Hepatocyte (in vitro differentiated cells): ENCODE results near the gene PDGFD. TPM values are rescaled to one million over a fixed set of nuclear protein-coding genes. Genes with fewer than 3 reads are reported as not detected.

Experiments used
- DNase-seq: peaks from one replicate; pipeline ENCODE4 v3.0.0-alpha.2; 2016; ENCODE audit warnings: low spot score
- H2AFZ ChIP-seq: fragments of 200-600 bp; sonication (generic); 2 replicates; pipeline ENCODE4 v1.6.0; 2016; ENCODE audit warnings: antibody characterized with exemption, mild to moderate bottlenecking
- H3K27ac ChIP-seq: fragments of 200-600 bp; sonication (generic); 2 replicates; pipeline ENCODE4 v1.5.1; 2016; ENCODE audit warnings: mild to moderate bottlenecking
- H3K27me3 ChIP-seq: fragments of 200-600 bp; sonication (generic); 2 replicates; pipeline ENCODE4 v1.6.1; 2016
- H3K36me3 ChIP-seq: fragments of 200-600 bp; sonication (generic); replicated peaks from 2 replicates; pipeline ENCODE4 v1.5.1; 2016; ENCODE audit warnings: low read depth; ENCODE audit not compliant: insufficient read depth
- H3K4me1 ChIP-seq: fragments of 200-600 bp; sonication (generic); 2 replicates; pipeline ENCODE4 v1.5.1; 2016; ENCODE audit warnings: mild to moderate bottlenecking, moderate library complexity; ENCODE audit not compliant: insufficient read depth
- H3K4me2 ChIP-seq: fragments of 200-600 bp; sonication (generic); 2 replicates; pipeline ENCODE4 v1.6.0; 2016
- H3K4me3 ChIP-seq: fragments of 200-600 bp; sonication (generic); 2 replicates; pipeline ENCODE4 v1.5.1; 2016; ENCODE audit warnings: mild to moderate bottlenecking
- H3K79me2 ChIP-seq: fragments of 200-600 bp; sonication (generic); 2 replicates; pipeline ENCODE4 v1.6.0; 2017; ENCODE audit warnings: mild to moderate bottlenecking
- H3K9me2 ChIP-seq: fragments of 200-600 bp; sonication (generic); replicated peaks from 2 replicates; pipeline ENCODE4 v1.6.0; 2017; ENCODE audit warnings: mild to moderate bottlenecking; ENCODE audit not compliant: insufficient read depth
- H3K9me3 ChIP-seq: fragments of 200-600 bp; sonication (generic); 2 replicates; pipeline ENCODE4 v1.5.1; 2016; ENCODE audit warnings: low read depth, mild to moderate bottlenecking
- H4K20me1 ChIP-seq: fragments of 200-600 bp; sonication (generic); 2 replicates; pipeline ENCODE4 v1.6.0; 2016; ENCODE audit warnings: mild to moderate bottlenecking; ENCODE audit not compliant: insufficient read depth, poor library complexity, severe bottlenecking
- EZH2 ChIP-seq: fragments of 200-600 bp; sonication (generic); IDR thresholded peaks from 2 replicates; pipeline ENCODE4 v1.6.1; 2016; ENCODE audit warnings: antibody characterized with exemption, mild to moderate bottlenecking, borderline replicate concordance
- EZH2phosphoT487 ChIP-seq: fragments of 200-600 bp; sonication (generic); IDR thresholded peaks from one replicate; pipeline ENCODE4 v1.6.1; 2018; ENCODE audit warnings: antibody characterized with exemption, mild to moderate bottlenecking, low read depth, moderate library complexity; ENCODE audit not compliant: unreplicated experiment, severe bottlenecking
- WGBS: methylation state at CpG from one replicate; pipeline ENCODE4 v1.1.6; 2016; ENCODE audit warnings: low lambda C conversion rate; ENCODE audit errors: missing lambda C conversion rate; 5-methylcytosine and 5-hydroxymethylcytosine counted together
- polyA plus RNA-seq: library from polyadenylated mRNA; unstranded; fragments of >200 nt; fragmentation: Nextera tagmentation; extraction: Ambion mirVana; gene quantifications from 2 replicates; pipeline ENCODE4 v1.2.1, GENCODE V29; 2016
- total RNA-seq: library from RNA; depleted of rRNA; stranded (reverse); fragments of >200 nt; gene quantifications from 2 replicates; pipeline ENCODE4 v1.2.3, GENCODE V29; 2014
- TF ChIP-seq, protein P1 (sequence below): fragments of 200-600 bp; sonication (generic); IDR thresholded peaks from 2 replicates; pipeline ENCODE4 v1.5.1; 2016; ENCODE audit warnings: antibody characterized with exemption, mild to moderate bottlenecking; ENCODE audit not compliant: poor library complexity

PDGFD gene
- total and polyA plus RNA-seq, 2 experiments from 2014 or later = 17.3 to 29.6 TPM

DNA sequence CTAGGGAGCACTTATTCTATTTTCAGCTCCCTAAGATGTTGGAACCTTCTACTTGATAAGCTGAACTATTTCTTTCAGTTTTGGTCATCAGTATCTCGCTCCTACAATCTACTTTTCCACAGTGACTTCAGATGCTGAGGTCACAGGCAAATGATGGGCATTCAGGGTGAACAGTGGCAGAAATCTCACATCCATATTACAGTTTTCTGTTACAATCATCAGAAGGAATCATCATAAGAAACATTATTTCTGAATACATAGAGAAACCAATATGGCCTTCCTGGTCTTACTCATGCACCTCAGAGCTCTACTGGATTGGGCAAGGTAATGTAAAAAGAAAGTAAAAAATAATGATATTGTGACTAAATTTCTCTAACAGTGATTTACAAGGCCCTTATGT lies 166.9 kb downstream of the PDGFD start:
- Histone ChIP-seq H3K36me3 (peaks cover 3% of the 10 kb centered on the region), H3K9me2 (no peaks in the 10 kb centered on the region), H3K4me1 (no peaks in the 10 kb centered on the region), H3K79me2 (no peaks in the 10 kb centered on the region), H2AFZ (no peak overlapping the region), H3K27me3 (no peaks in the 10 kb centered on the region), H3K4me2 (no peak overlapping the region), H4K20me1 (no peaks in the 10 kb centered on the region), H3K9me3 (no peaks in the 10 kb centered on the region), H3K27ac (no peak overlapping the region), H3K4me3 (no peak overlapping the region)
- TF ChIP-seq, protein P1, sequence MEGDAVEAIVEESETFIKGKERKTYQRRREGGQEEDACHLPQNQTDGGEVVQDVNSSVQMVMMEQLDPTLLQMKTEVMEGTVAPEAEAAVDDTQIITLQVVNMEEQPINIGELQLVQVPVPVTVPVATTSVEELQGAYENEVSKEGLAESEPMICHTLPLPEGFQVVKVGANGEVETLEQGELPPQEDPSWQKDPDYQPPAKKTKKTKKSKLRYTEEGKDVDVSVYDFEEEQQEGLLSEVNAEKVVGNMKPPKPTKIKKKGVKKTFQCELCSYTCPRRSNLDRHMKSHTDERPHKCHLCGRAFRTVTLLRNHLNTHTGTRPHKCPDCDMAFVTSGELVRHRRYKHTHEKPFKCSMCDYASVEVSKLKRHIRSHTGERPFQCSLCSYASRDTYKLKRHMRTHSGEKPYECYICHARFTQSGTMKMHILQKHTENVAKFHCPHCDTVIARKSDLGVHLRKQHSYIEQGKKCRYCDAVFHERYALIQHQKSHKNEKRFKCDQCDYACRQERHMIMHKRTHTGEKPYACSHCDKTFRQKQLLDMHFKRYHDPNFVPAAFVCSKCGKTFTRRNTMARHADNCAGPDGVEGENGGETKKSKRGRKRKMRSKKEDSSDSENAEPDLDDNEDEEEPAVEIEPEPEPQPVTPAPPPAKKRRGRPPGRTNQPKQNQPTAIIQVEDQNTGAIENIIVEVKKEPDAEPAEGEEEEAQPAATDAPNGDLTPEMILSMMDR = no peak
- TF ChIP-seq EZH2phosphoT487 = no peak
- TF ChIP-seq EZH2 = no peak
- WGBS = 89% methylated on average over 1 of the region's 1 CpG
- DNase-seq = no peak

DNA sequence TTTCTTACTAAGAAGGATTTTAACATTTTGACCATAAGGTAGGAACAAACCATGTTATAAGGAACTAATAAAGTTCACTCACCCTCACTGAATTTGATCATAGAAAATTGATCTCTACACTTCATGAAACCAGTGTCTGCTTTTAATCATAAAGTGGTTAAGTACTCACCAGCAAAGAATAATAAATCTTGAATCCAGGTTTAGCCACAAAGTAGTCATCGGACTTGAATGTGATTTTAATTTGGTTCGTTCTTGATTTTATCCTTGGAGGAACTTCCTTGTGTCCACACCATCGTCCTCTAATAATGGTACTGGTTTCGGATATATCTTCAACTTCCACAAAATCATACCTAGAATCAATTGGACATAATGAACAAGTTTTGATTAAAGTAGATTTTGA lies 168.1 kb downstream of the PDGFD start:
- H3K9me2 ChIP-seq = no peaks in the 10 kb centered on the region
- H3K4me2 ChIP-seq = no peak overlapping the region
- no peaks in the 10 kb centered on the region for H3K79me2 ChIP-seq
- H3K9me3 ChIP-seq = no peaks in the 10 kb centered on the region
- DNase-seq = no peak
- peaks cover 3% of the 10 kb centered on the region for H3K36me3 ChIP-seq
- H4K20me1 ChIP-seq = no peaks in the 10 kb centered on the region
- H3K4me3 ChIP-seq = no peak overlapping the region
- TF ChIP-seq, protein P1 = no peak
- TF ChIP-seq EZH2phosphoT487 = no peak
- no peak for TF ChIP-seq EZH2
- no peak overlapping the region for H3K27ac ChIP-seq
- WGBS = 90% methylated on average over 4 of the region's 4 CpGs
- H3K27me3 ChIP-seq = no peaks in the 10 kb centered on the region
- H3K4me1 ChIP-seq = no peaks in the 10 kb centered on the region
- no peak overlapping the region for H2AFZ ChIP-seq

DNA sequence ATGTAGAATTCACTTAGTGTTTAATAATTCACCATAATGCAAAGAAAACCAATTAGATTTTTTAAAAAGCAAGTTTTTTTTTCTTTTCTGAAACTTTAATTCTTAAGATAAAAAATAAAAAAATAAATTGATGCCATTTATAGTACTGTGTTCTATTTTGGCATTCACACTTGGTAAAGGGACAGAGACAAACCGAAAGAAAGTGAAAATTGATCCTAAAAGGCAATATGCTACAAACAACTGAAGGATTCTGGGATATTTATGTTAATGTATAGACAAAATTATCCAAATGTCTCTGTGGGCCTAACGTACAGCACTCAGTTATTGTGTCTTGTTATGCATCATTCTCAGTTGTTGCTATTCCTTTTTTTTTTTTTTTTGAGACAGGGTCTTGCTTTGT lies 169.4 kb downstream of the PDGFD start:
- Histone ChIP-seq H3K4me1 (no peaks in the 10 kb centered on the region), H3K4me2 (no peak overlapping the region), H3K9me3 (no peaks in the 10 kb centered on the region), H3K9me2 (no peaks in the 10 kb centered on the region), H3K27me3 (no peaks in the 10 kb centered on the region), H3K27ac (no peak overlapping the region), H3K4me3 (no peak overlapping the region), H4K20me1 (no peaks in the 10 kb centered on the region), H3K36me3 (peaks cover 3% of the 10 kb centered on the region), H2AFZ (no peak overlapping the region), H3K79me2 (no peaks in the 10 kb centered on the region)
- whole genome bisulfite sequencing = 97% methylated on average over 2 of the region's 2 CpGs
- TF ChIP-seq EZH2phosphoT487 (no peak), EZH2 (no peak)
- TF ChIP-seq, protein P1 = no peak
- DNase-seq = no peak

- no peak for DNase-seq
- Histone ChIP-seq H3K4me3 (no peak overlapping the region), H3K27me3 (no peaks in the 10 kb centered on the region), H3K9me3 (no peaks in the 10 kb centered on the region), H3K4me2 (no peak overlapping the region), H3K4me1 (no peaks in the 10 kb centered on the region), H3K9me2 (no peaks in the 10 kb centered on the region), H2AFZ (no peak overlapping the region), H4K20me1 (no peaks in the 10 kb centered on the region), H3K27ac (no peak overlapping the region), H3K79me2 (no peaks in the 10 kb centered on the region), H3K36me3 (peaks cover 3% of the 10 kb centered on the region)
- TF ChIP-seq, protein P1 = no peak
- TF ChIP-seq EZH2 (no peak), EZH2phosphoT487 (no peak)
- WGBS = 78% methylated on average over 1 of the region's 1 CpG
Observed at GRCh38 chr11:103994094-103994493, 169.9 kb downstream of the PDGFD start.
